ENCODE measurements around the gene HES1. TPM values are rescaled to one million over a fixed set of nuclear protein-coding genes. Genes with fewer than 3 reads are reported as not detected.

The HES1 gene
- total and polyA plus RNA-seq, 9 of the 15 experiments (the other 6 are each of a cell fraction or from before 2014, with no cell fraction given): 3.4 to 37.0 (median 19.3) TPM

GRCh38 chr3:194134231-194134756 lies 1.7 kb upstream of the HES1 start (continued):
- TF ChIP-seq ZBTB2 (IDR thresholded peaks at IDR 0.05): no peak
- TF ChIP-seq TEAD1 (CRISPR knock-in tag; IDR thresholded peaks at IDR 0.05): no peak

- peak; percentile 23 for FAIRE-seq
- POLR2A ChIA-PET: interaction anchor here (0.5 to 5.3 kb wide), 12 partner anchors 10 to 438 kb away, joined by 3 to 21 read pairs (median 5); no protein-coding TSS in a partner anchor
- under 1% methylated on average over 49 of the region's 68 CpGs for WGBS (ENCODE audit: insufficient coverage, low coverage, missing lambda C conversion rate)
- TF ChIP-seq FIP1L1 (IDR thresholded peaks at IDR 0.05; ENCODE audit: low read depth, low read length, poor library complexity, severe bottlenecking) (no peak), GMEB1 (CRISPR knock-in tag; IDR thresholded peaks at IDR 0.05) (peak; percentile 55; the same call in 1 of the 2 replicates), OTX1 (CRISPR knock-in tag; IDR thresholded peaks at IDR 0.05) (no peak), E2F5 (CRISPR knock-in tag; IDR thresholded peaks at IDR 0.05) (no peak), TARDBP (IDR thresholded peaks at IDR 0.05) (no peak), GTF3C2 (IDR thresholded peaks at IDR 0.05; ENCODE audit: borderline replicate concordance, extremely low read depth, insufficient read length) (no peak), MECOM (CRISPR knock-in tag; IDR thresholded peaks at IDR 0.05) (no peak), TSC22D4 (tag; IDR thresholded peaks at IDR 0.05) (no peak)
These were observed 1.0 kb upstream of the HES1 start for GRCh38 chr3:194134757-194135515.

More at GRCh38 chr3:194134757-194135515, 1.0 kb upstream of the HES1 start:
- H3K79me2 ChIP-seq (ENCODE audit: control insufficient read depth, insufficient read depth, low read length): peaks cover 35% of the 10 kb centered on the region
- no TSS peak for BruUV-seq (replicated peaks)
- intact Hi-C loops (cut with micrococcal nuclease): loop anchor here (2.0 to 10.0 kb wide), 5 partner anchors 160 to 473 kb away; no protein-coding TSS in a partner anchor
- DNase-seq (ENCODE audit: extremely low read depth in 1 of 4, low spot score in 3 of 4): peak; percentile 75 to 94 (median 80)
- H3K27me3 ChIP-seq (ENCODE audit: control insufficient read depth in 2 of 2, insufficient read depth in 2 of 2, low read length in 2 of 2): no peaks in the 10 kb centered on the region
- no peaks in the 10 kb centered on the region for H3K9me3 ChIP-seq (replicated peaks; ENCODE audit: control insufficient read depth, insufficient read depth, low read depth, low read length)
- peak overlapping the region; percentile 85 for H3K27ac ChIP-seq (ENCODE audit: extremely low read depth, low read depth, low read length)
- CTCF ChIA-PET (ENCODE audit: low intra/inter-chr PET ratio): no interaction called here
- peak overlapping the region; percentile 56 for H3K4me3 ChIP-seq
- H4K20me1 ChIP-seq (replicated peaks; ENCODE audit: control insufficient read depth, insufficient read depth, low read length): no peaks in the 10 kb centered on the region
- peaks cover 26 to 49% of the 10 kb centered on the region in 2 experiments for H3K4me1 ChIP-seq (replicated peaks in 1 of 2; ENCODE audit: control insufficient read depth in 2 of 2, insufficient read depth in 2 of 2, low read length in 2 of 2)
- peak; percentile 61 for ATAC-seq
- H3K9ac ChIP-seq (ENCODE audit: insufficient read depth in 1 of 2, low read depth in 2 of 2, low read length in 2 of 2): peak overlapping the region; percentile 73 to 93
- peak overlapping the region; percentile 78 for H3K4me2 ChIP-seq (ENCODE audit: insufficient read depth, low read length)
- peaks cover 11% of the 10 kb centered on the region; the same call in 1 of the 3 replicates for H3K36me3 ChIP-seq (ENCODE audit: control insufficient read depth, insufficient read depth, low read length)
- in situ Hi-C loops (cut with MboI): loop anchor here (5.0 kb wide), 1 partner anchor 348 kb away; no protein-coding TSS in a partner anchor
- H2AFZ ChIP-seq (ENCODE audit: low read depth, low read length): peak overlapping the region; percentile 87
- H3K9me1 ChIP-seq (ENCODE audit: control insufficient read depth, insufficient read depth, low read length): peaks cover 4% of the 10 kb centered on the region
